Measurements from ENCODE around the gene RASSF3. TPM values are rescaled to one million over a fixed set of nuclear protein-coding genes. Genes with fewer than 3 reads are reported as not detected.
A peak's percentile ranks its signal among the peaks of the same experiment; 100 is the strongest.

RASSF3 gene
- total and polyA plus RNA-seq, 2 of the 13 experiments (the other 11 are each of a cell fraction or from before 2014, with no cell fraction given), result 15.5 to 16.0 TPM

GRCh38 chr12:64625243-64626077 lies 15.2 kb downstream of the RASSF3 start (continued):
- no peak for TF ChIP-seq CSRNP2 (CRISPR knock-in tag; conservative IDR thresholded peaks at IDR 0.05; ENCODE audit: low read depth)
- TF ChIP-seq FOXP4 (CRISPR knock-in tag; IDR thresholded peaks at IDR 0.05), result peak; percentile 58
- peak; percentile 54 for TF ChIP-seq SAP130 (CRISPR knock-in tag; IDR thresholded peaks at IDR 0.05; ENCODE audit: low read depth)
- TF ChIP-seq TBX2 (CRISPR knock-in tag; IDR thresholded peaks at IDR 0.05; ENCODE audit: borderline replicate concordance), result peak; percentile 49; the same call in 1 of the 2 replicates
- TF ChIP-seq PHF8 (CRISPR knock-in tag; IDR thresholded peaks at IDR 0.05), result 0 out of 2 replicates have a peak, but pooled peaks have one; percentile 30
- TF ChIP-seq ZNF260 (CRISPR knock-in tag; IDR thresholded peaks at IDR 0.05; ENCODE audit: borderline replicate concordance, low read depth), result no peak
- peak; percentile 28; the same call in 1 of the 2 replicates for TF ChIP-seq RXRB (CRISPR knock-in tag; IDR thresholded peaks at IDR 0.05; ENCODE audit: borderline replicate concordance)
- TF ChIP-seq ZFY (CRISPR knock-in tag; IDR thresholded peaks at IDR 0.05), result peak; percentile 34; the same call in 1 of the 2 replicates
- TF ChIP-seq RCOR2 (CRISPR knock-in tag; IDR thresholded peaks at IDR 0.05), result 0 out of 2 replicates have a peak, but pooled peaks have one; percentile 41
- no peak for TF ChIP-seq ZSCAN31 (CRISPR knock-in tag; IDR thresholded peaks at IDR 0.05; ENCODE audit: low read depth)
- no peak for TF ChIP-seq SOX13 (IDR thresholded peaks at IDR 0.05)
- TF ChIP-seq SOX13 (CRISPR knock-in tag; conservative IDR thresholded peaks at IDR 0.05 in 1 of 2, IDR thresholded peaks at IDR 0.05 in 1 of 2), result peak in 1 of 2 experiments; percentile 55; a peak in 1 of 4 replicates
- TF ChIP-seq PLSCR1 (CRISPR knock-in tag; IDR thresholded peaks at IDR 0.05; ENCODE audit: borderline replicate concordance), result no peak
- TF ChIP-seq RFX5 (IDR thresholded peaks at IDR 0.05; ENCODE audit: low read depth, low read length), result no peak
- TF ChIP-seq ZNF276 (CRISPR knock-in tag; IDR thresholded peaks at IDR 0.05; ENCODE audit: low read depth), result no peak
- 0 out of 2 replicates have a peak, but pooled peaks have one; percentile 24 for TF ChIP-seq ZHX1 (CRISPR knock-in tag; IDR thresholded peaks at IDR 0.05; ENCODE audit: low read depth)
- peak; percentile 82 for TF ChIP-seq TFE3 (CRISPR knock-in tag; IDR thresholded peaks at IDR 0.05)

Measured in HepG2 (cell line).